ENCODE results near the gene MRRF.

- peak; percentile 95 for TF ChIP-seq EZH2 (IDR thresholded peaks at IDR 0.05; ENCODE audit: insufficient read depth, poor library complexity, severe bottlenecking)
- peak; percentile 90 for TF ChIP-seq EZH2phosphoT487 (IDR thresholded peaks at IDR 0.05; ENCODE audit: insufficient read depth, low read depth)
Measured at GRCh38 chr9:122228191-122228567, 36.5 kb upstream of the MRRF start.
